Urinary bladder (tissue), 2 donors: ENCODE measurements around the gene CYP4F12. TPM values are rescaled to one million over a fixed set of nuclear protein-coding genes. Genes with fewer than 3 reads are reported as not detected.

ENCODE experiments used
- polyA plus RNA-seq: library from polyadenylated mRNA; stranded (reverse); fragments of 200-250 nt; gene quantifications from one replicate; pipeline ENCODE4 v1.2.3, GENCODE V29; 2013
- total RNA-seq: library from RNA; depleted of rRNA; stranded (reverse); fragments of >200 nt; gene quantifications from one replicate; pipeline ENCODE4 v1.2.3, GENCODE V29; 2014
- donor health status: healthy.

Gene CYP4F12
- total and polyA plus RNA-seq, 2 donors: 30.3 to 31.0 TPM

Other genes starting within 250 kb of the CYP4F12 start
- gene WIZ, start 223.1 kb upstream of the CYP4F12 start, total RNA-seq: 5.8 TPM
- gene WIZ, start 223.1 kb upstream of the CYP4F12 start, polyA plus RNA-seq: 42.5 TPM
- gene RASAL3, start 208.5 kb upstream of the CYP4F12 start, total RNA-seq: 0.85 TPM
- 1.8 TPM for gene RASAL3, start 208.5 kb upstream of the CYP4F12 start, polyA plus RNA-seq
- not detected for gene PGLYRP2, start 193.6 kb upstream of the CYP4F12 start, total RNA-seq
- 0.08 TPM for gene PGLYRP2, start 193.6 kb upstream of the CYP4F12 start, polyA plus RNA-seq
- 2.4 TPM for gene CYP4F22, start 164.6 kb upstream of the CYP4F12 start, total RNA-seq
- gene CYP4F22, start 164.6 kb upstream of the CYP4F12 start, polyA plus RNA-seq: 2.6 TPM
- gene CYP4F8, start 57.9 kb upstream of the CYP4F12 start, total RNA-seq: 0.37 TPM
- gene CYP4F8, start 57.9 kb upstream of the CYP4F12 start, polyA plus RNA-seq: 1.9 TPM
- gene CYP4F3, start 32.2 kb upstream of the CYP4F12 start, total RNA-seq: 0.95 TPM
- 1.3 TPM for gene CYP4F3, start 32.2 kb upstream of the CYP4F12 start, polyA plus RNA-seq
- not detected for gene OR10H2, start 54.9 kb downstream of the CYP4F12 start, total RNA-seq
- not detected for gene OR10H2, start 54.9 kb downstream of the CYP4F12 start, polyA plus RNA-seq
- gene OR10H3, start 64.9 kb downstream of the CYP4F12 start, total RNA-seq: not detected
- not detected for gene OR10H3, start 64.9 kb downstream of the CYP4F12 start, polyA plus RNA-seq
- gene OR10H5, start 114.6 kb downstream of the CYP4F12 start, total RNA-seq: not detected
- 0.01 TPM for gene OR10H5, start 114.6 kb downstream of the CYP4F12 start, polyA plus RNA-seq
- 0.05 TPM for gene OR10H1, start 142.6 kb downstream of the CYP4F12 start, total RNA-seq
- gene OR10H1, start 142.6 kb downstream of the CYP4F12 start, polyA plus RNA-seq: not detected
- not detected for gene CYP4F2, start 225.0 kb downstream of the CYP4F12 start, total RNA-seq
- gene CYP4F2, start 225.0 kb downstream of the CYP4F12 start, polyA plus RNA-seq: 0.18 TPM